Neural crest cell (in vitro differentiated cells): Measurements from ENCODE around the gene IDI1. TPM values are rescaled to one million over a fixed set of nuclear protein-coding genes. Genes with fewer than 3 reads are reported as not detected.

Experiments
- DNase-seq: peaks from one replicate; pipeline ENCODE4 v3.0.0; 2021; ENCODE audit warnings: low read depth, mixed read lengths, low spot score
- H3K27ac Mint-ChIP-seq: one replicate; pipeline ENCODE4 v1.8.0; 2021; ENCODE audit warnings: mild to moderate bottlenecking, mixed read lengths; ENCODE audit not compliant: unreplicated experiment
- H3K27me3 Mint-ChIP-seq: 2 replicates; pipeline ENCODE4 v1.8.0; 2021; ENCODE audit warnings: low read depth, mild to moderate bottlenecking, mixed read lengths
- H3K36me3 Mint-ChIP-seq: 2 replicates; pipeline ENCODE4 v1.8.0; 2021; ENCODE audit warnings: low read depth, mild to moderate bottlenecking, mixed read lengths
- H3K4me1 Mint-ChIP-seq: 2 replicates; pipeline ENCODE4 v1.8.0; 2021; ENCODE audit warnings: mixed read lengths
- H3K4me3 Mint-ChIP-seq: one replicate; pipeline ENCODE4 v1.8.0; 2021; ENCODE audit warnings: mild to moderate bottlenecking, mixed read lengths
- H3K9me3 Mint-ChIP-seq: 2 replicates; pipeline ENCODE4 v1.8.0; 2021; ENCODE audit warnings: mixed read lengths
- total RNA-seq: library from RNA; stranded (reverse); gene quantifications from 2 replicates; pipeline ENCODE4 v1.2.1, GENCODE V29; 2021
- TF ChIP-seq, protein P1 (sequence below): fragments of 200-600 bp; sonication (generic); conservative IDR thresholded peaks from 2 replicates; pipeline ENCODE4 v1.5.0; 2021; ENCODE audit warnings: antibody characterized with exemption, mild to moderate bottlenecking

The IDI1 gene
- total RNA-seq, 1 donor from 2014 or later = 110 TPM

DNA sequence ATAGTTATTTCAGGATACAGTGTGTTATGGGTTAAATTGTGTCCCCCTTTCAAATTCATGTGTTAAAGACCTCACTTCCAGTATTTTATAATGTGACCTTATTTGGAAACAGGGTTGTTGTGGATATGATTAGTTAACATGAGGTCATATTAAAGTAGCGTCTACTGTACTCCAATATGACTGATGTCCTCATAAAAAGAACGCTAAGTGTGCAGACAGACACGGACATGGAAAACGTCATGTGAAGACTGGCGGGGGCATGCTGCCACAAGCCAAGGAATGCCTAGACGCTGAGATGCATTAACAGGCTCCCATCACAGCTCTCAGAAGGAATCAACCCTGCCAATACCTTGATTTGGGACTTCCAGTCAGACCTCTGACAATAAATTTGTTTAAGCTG is 5.8 kb upstream of the IDI1 start:
- Mint-ChIP-seq H3K27me3 (no peaks in the 10 kb centered on the region), H3K4me1 (peaks cover 68% of the 10 kb centered on the region), H3K36me3 (peaks cover 6% of the 10 kb centered on the region), H3K9me3 (no peaks in the 10 kb centered on the region), H3K27ac (no peak overlapping the region), H3K4me3 (peak overlapping the region; percentile 96)
- TF ChIP-seq, protein P1, sequence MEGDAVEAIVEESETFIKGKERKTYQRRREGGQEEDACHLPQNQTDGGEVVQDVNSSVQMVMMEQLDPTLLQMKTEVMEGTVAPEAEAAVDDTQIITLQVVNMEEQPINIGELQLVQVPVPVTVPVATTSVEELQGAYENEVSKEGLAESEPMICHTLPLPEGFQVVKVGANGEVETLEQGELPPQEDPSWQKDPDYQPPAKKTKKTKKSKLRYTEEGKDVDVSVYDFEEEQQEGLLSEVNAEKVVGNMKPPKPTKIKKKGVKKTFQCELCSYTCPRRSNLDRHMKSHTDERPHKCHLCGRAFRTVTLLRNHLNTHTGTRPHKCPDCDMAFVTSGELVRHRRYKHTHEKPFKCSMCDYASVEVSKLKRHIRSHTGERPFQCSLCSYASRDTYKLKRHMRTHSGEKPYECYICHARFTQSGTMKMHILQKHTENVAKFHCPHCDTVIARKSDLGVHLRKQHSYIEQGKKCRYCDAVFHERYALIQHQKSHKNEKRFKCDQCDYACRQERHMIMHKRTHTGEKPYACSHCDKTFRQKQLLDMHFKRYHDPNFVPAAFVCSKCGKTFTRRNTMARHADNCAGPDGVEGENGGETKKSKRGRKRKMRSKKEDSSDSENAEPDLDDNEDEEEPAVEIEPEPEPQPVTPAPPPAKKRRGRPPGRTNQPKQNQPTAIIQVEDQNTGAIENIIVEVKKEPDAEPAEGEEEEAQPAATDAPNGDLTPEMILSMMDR = no peak
- DNase-seq = no peak

DNA sequence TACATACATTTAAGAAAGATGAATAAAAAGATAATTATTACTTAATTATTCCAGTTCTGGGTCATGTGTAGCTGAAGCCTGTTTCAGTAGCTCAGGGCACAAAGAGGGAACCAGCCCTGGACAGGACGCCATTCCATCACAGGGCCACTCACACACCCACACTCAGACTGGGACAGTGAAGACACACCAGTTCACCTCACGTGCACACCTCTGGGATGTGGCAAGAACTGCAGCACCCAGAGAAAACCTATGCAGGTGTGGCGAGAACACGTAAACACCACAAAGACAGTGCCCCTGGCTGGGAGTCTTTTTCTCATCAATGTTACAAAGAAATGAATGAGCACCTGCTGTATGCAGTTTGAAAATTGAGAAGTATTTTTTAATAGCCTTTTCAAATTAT is 1.6 kb upstream of the IDI1 start:
- Mint-ChIP-seq H3K9me3 (no peaks in the 10 kb centered on the region), H3K4me1 (peaks cover 66% of the 10 kb centered on the region)
- DNase-seq = no peak

DNA sequence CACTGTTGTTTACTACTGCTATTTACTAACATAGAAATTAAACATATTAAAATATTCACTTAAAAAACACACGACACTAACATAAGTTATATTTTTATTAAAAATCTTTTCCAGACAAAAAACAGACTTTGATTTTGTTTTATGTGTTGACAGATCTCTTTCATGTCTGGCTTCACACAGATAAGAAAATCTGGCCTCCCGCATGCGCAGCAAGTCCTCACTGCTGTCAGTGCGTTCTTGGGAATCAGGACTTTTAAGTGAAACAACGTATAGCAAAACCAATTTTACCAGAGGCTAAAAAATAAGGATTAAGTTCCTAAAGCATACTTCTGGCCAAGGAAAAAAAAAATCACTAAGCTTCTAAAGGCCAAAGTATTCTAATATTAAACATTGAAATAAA is 1.2 kb upstream of the IDI1 start:
- no peaks in the 10 kb centered on the region for H3K9me3 Mint-ChIP-seq
- TF ChIP-seq, protein P1 = no peak
- peaks cover 19% of the 10 kb centered on the region for H3K36me3 Mint-ChIP-seq
- H3K27ac Mint-ChIP-seq = peak overlapping the region; percentile 83
- H3K27me3 Mint-ChIP-seq = peaks cover 2% of the 10 kb centered on the region
- H3K4me1 Mint-ChIP-seq = peaks cover 66% of the 10 kb centered on the region
- DNase-seq = no peak
- H3K4me3 Mint-ChIP-seq = peak overlapping the region; percentile 99

More for the DNA sequence above, 1.6 kb upstream of the IDI1 start:
- no peak overlapping the region for H3K27ac Mint-ChIP-seq
- peaks cover 18% of the 10 kb centered on the region for H3K36me3 Mint-ChIP-seq
- TF ChIP-seq, protein P1 = peak; percentile 25
- peak overlapping the region; percentile 99 for H3K4me3 Mint-ChIP-seq
- H3K27me3 Mint-ChIP-seq = peaks cover 2% of the 10 kb centered on the region

DNA sequence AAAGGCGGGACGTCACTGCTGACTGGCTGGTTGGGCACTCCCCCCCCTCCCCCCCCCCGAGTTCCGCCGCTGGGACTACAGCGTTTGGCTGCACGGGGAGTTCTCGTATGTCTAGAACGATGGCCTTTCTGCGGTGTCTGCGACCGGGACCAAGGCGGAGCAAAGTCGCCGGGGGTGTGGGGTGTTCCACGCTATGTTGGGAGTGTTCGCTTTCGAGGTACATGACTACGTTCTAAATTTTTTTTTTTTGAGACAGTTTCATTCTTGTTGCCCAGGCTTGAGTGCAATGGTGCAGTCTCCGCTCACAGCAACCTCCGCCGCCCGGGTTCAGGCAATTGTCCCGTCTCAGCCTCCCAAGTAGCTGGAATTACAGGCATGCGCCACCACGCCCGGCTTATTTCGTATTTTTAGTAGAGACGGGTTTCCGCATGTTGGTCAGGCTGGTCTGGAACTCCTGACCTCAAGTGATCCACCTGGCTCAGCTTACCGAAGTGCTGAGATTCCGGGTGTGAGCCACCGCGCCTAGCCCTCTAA is 573 bp upstream of the IDI1 start:
- peak overlapping the region; percentile 98 for H3K27ac Mint-ChIP-seq
- TF ChIP-seq, protein P1 = no peak
- peaks cover 66% of the 10 kb centered on the region for H3K4me1 Mint-ChIP-seq
- H3K27me3 Mint-ChIP-seq = peaks cover 2% of the 10 kb centered on the region
- H3K36me3 Mint-ChIP-seq = peaks cover 19% of the 10 kb centered on the region
- H3K9me3 Mint-ChIP-seq = no peaks in the 10 kb centered on the region
- peak overlapping the region; percentile 99 for H3K4me3 Mint-ChIP-seq
- no peak for DNase-seq

DNA sequence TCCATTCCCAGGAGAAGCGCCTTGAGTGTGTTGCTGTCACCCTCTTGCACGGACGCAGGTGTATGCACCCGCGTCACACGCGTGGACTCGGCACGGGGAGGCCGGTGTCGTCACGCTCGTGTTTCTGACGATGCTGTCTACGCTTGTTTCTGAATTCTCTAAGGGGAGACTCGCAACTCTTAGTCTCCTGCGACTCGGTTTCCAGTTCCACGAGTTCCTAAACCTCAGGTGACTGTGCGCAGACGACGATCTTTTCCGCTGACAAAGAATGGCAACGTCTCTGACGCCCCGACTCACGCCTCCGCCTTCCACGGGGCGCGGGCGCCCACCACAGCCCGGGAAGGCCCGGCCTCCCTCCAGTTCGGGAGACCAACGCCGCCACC is 579 bp downstream of the IDI1 start:
- H3K27me3 Mint-ChIP-seq = peaks cover 2% of the 10 kb centered on the region
- peaks cover 20% of the 10 kb centered on the region for H3K36me3 Mint-ChIP-seq
- no peaks in the 10 kb centered on the region for H3K9me3 Mint-ChIP-seq
- H3K27ac Mint-ChIP-seq = peak overlapping the region; percentile 98
- no peak for DNase-seq
- peak overlapping the region; percentile 99 for H3K4me3 Mint-ChIP-seq
- H3K4me1 Mint-ChIP-seq = peaks cover 66% of the 10 kb centered on the region
- TF ChIP-seq, protein P1 = no peak
